Spleen (tissue), 11 donors: ENCODE data around the gene SULT1C2. TPM values are rescaled to one million over a fixed set of nuclear protein-coding genes. Genes with fewer than 3 reads are reported as not detected.

Experiments
- DNase-seq: peaks from one replicate; pipeline ENCODE4 v3.0.0-alpha.2; 2020
- H3K27ac ChIP-seq, 8 donors: fragments of 200-600 bp; sonication (generic) in 7 of 8; 1 replicate in 4 of 8; 2 replicates in 4 of 8; pipeline versions ENCODE4 v1.5.0 to v1.8.0; 2016 to 2021; ENCODE audit warnings: inconsistent platforms in 4 of 8, mild to moderate bottlenecking in 4 of 8, moderate library complexity in 1 of 8
- H3K27me3 ChIP-seq, 7 donors: fragments of 200-600 bp; sonication (generic) in 6 of 7; replicated peaks in 1 of 7; 1 replicate in 4 of 7; 2 replicates in 3 of 7; pipeline versions ENCODE4 v1.5.0 to v1.8.0; 2016 to 2021; ENCODE audit warnings: inconsistent platforms in 3 of 7, mild to moderate bottlenecking in 1 of 7
- H3K36me3 ChIP-seq, 6 donors: fragments of 200-600 bp; sonication (generic) in 5 of 6; 1 replicate in 4 of 6; 2 replicates in 2 of 6; pipeline versions ENCODE4 v1.5.0 to v1.8.0; 2016 to 2021; ENCODE audit warnings: inconsistent platforms in 2 of 6
- H3K4me1 ChIP-seq, 6 donors: fragments of 200-600 bp; sonication (generic) in 5 of 6; 1 replicate in 3 of 6; 2 replicates in 3 of 6; pipeline versions ENCODE4 v1.5.0 to v1.8.0; 2016 to 2021; ENCODE audit warnings: inconsistent platforms in 3 of 6
- H3K4me3 ChIP-seq, 8 donors: fragments of 200-600 bp; sonication (generic) in 7 of 8; 1 replicate in 4 of 8; 2 replicates in 4 of 8; pipeline versions ENCODE4 v1.5.0 to v1.8.0; 2016 to 2021; ENCODE audit warnings: inconsistent platforms in 4 of 8, mild to moderate bottlenecking in 4 of 8, moderate library complexity in 2 of 8
- H3K9me3 ChIP-seq, 8 donors: fragments of 200-600 bp; sonication (generic) in 7 of 8; 1 replicate in 4 of 8; 2 replicates in 4 of 8; pipeline versions ENCODE4 v1.5.0 to v1.8.0; 2016 to 2021; ENCODE audit warnings: inconsistent platforms in 4 of 8
- CTCF ChIP-seq, 11 experiments: fragments of 200-600 bp in 7 of 11; fragments of 450-650 bp in 4 of 11; sonication (generic) in 4 of 11; IDR thresholded peaks in 8 of 11; conservative IDR thresholded peaks in 3 of 11; 1 replicate in 7 of 11; 2 replicates in 4 of 11; pipeline versions ENCODE4 v1.4.0 to v1.8.0; 2016 to 2021; ENCODE audit warnings: antibody characterized with exemption in 11 of 11, inconsistent platforms in 4 of 11, mild to moderate bottlenecking in 1 of 11
- POLR2A ChIP-seq, 3 donors: fragments of 450-650 bp; IDR thresholded peaks; one replicate each; pipeline ENCODE4 v1.5.1; 2017; ENCODE audit warnings: antibody characterized with exemption in 3 of 3, mild to moderate bottlenecking in 1 of 3
- POLR2AphosphoS5 ChIP-seq, 3 donors: sonication (generic); formaldehyde crosslinking; IDR thresholded peaks; one replicate each; pipeline ENCODE4 v1.5.1; 2017; ENCODE audit warnings: antibody characterized with exemption in 3 of 3
- WGBS, 5 donors: extraction: QIAGEN DNeasy Blood & Tissue Kit in 3 of 5; methylation state at CpG; one replicate each; pipeline versions ENCODE4 v1.1.5 to v1.1.7; 2013 to 2018; 5-methylcytosine and 5-hydroxymethylcytosine counted together
- intact Hi-C: fragments of 100-400 bp; cut with DNase I; formaldehyde crosslinking; loops from one replicate; pipeline ENCODE4 v1.15.0; 2023; ENCODE audit warnings: low total_unique reads
- polyA plus RNA-seq, 3 donors: library from polyadenylated mRNA; stranded (reverse); fragments of 200-250 nt; gene quantifications; one replicate each; pipeline ENCODE4 v1.2.1, GENCODE V29; 2013
- total RNA-seq, 7 donors: library from RNA; depleted of rRNA in 3 of 7; stranded (reverse); fragments of >200 nt in 3 of 7; fragmentation: NEBNext Ultra II Directional in 4 of 7; extraction: Animal tissue kit (Norgen Biotek cat#: 25700) in 4 of 7; gene quantifications; one replicate each; pipeline versions ENCODE4 v1.1.0 to v1.2.1, GENCODE V29; 2016 to 2021
- donor health status: healthy with polysubstance abuse.
- donor health status: DM: no; HTN: no; CAD: no; lungs with moderate emphysema.
- donor health status: DM: no; HTN: no; CAD: no.
- donor health status: Bipolar disorder and iron deficiency.
- donor health status: healthy.
- donor health status: DM: no; HTN: no; CAD: no.
- donor health status: DM: yes; HTN: yes; CAD: no.

SULT1C2 gene
- total and polyA plus RNA-seq, 10 donors: 0.17 to 2.7 (median 0.83) TPM; not detected in 1

- no peak for DNase-seq
- no peaks in the 10 kb centered on the region for H3K9me3 ChIP-seq
- no peak overlapping the region for H3K4me3 ChIP-seq
- no peaks in the 10 kb centered on the region for H3K36me3 ChIP-seq
- intact Hi-C loops: no loop called here
- peaks cover 0 to 31% (median 0%) of the 10 kb centered on the region in 7 donors for H3K27me3 ChIP-seq
- H3K27ac ChIP-seq: no peak overlapping the region
- TF ChIP-seq POLR2A (IDR thresholded peaks at IDR 0.05) (no peak), POLR2AphosphoS5 (IDR thresholded peaks at IDR 0.05) (no peak), CTCF (IDR thresholded peaks at IDR 0.05 in 8 of 11, conservative IDR thresholded peaks at IDR 0.05 in 3 of 11) (no peak)
- H3K4me1 ChIP-seq: peaks cover 0 to 10% (median 0%) of the 10 kb centered on the region in 6 donors
- WGBS, 5 donors: 81 to 94% (median 87%) methylated on average over 6 of the region's 6 CpGs
These were observed 31.7 kb downstream of the SULT1C2 start for GRCh38 chr2:108320326-108320922.

GRCh38 chr2:108323619-108324018 is 34.9 kb downstream of the SULT1C2 start:
- Histone ChIP-seq H3K27me3 (peaks cover 0 to 24% (median 0%) of the 10 kb centered on the region in 7 donors), H3K4me3 (no peak overlapping the region), H3K4me1 (no peaks in the 10 kb centered on the region), H3K27ac (no peak overlapping the region), H3K36me3 (no peaks in the 10 kb centered on the region), H3K9me3 (peaks cover 0 to 4% (median 0%) of the 10 kb centered on the region in 8 donors)
- no peak for DNase-seq
- no peak for TF ChIP-seq CTCF (IDR thresholded peaks at IDR 0.05 in 8 of 11, conservative IDR thresholded peaks at IDR 0.05 in 3 of 11)
- TF ChIP-seq POLR2A (IDR thresholded peaks at IDR 0.05): no peak
- no peak for TF ChIP-seq POLR2AphosphoS5 (IDR thresholded peaks at IDR 0.05)
- intact Hi-C loops: no loop called here
- 85 to 94% (median 87%) methylated on average over 5 of the region's 5 CpGs for WGBS, 5 donors

GRCh38 chr2:108324531-108325255 is 36.0 kb downstream of the SULT1C2 start:
- Histone ChIP-seq H3K36me3 (no peaks in the 10 kb centered on the region), H3K4me3 (no peak overlapping the region), H3K9me3 (peaks cover 0 to 4% (median 0%) of the 10 kb centered on the region in 8 donors), H3K27me3 (peaks cover 0 to 26% (median 0%) of the 10 kb centered on the region in 7 donors), H3K27ac (no peak overlapping the region), H3K4me1 (no peaks in the 10 kb centered on the region)
- no peak for TF ChIP-seq POLR2A (IDR thresholded peaks at IDR 0.05)
- no peak for TF ChIP-seq POLR2AphosphoS5 (IDR thresholded peaks at IDR 0.05)
- DNase-seq: no peak
- intact Hi-C loops: no loop called here
- 71 to 92% (median 75%) methylated on average over 2 of the region's 2 CpGs for WGBS, 5 donors

GRCh38 chr2:108325756-108326155 is 37.1 kb downstream of the SULT1C2 start:
- Histone ChIP-seq H3K36me3 (no peaks in the 10 kb centered on the region), H3K4me1 (no peaks in the 10 kb centered on the region), H3K9me3 (peaks cover 0 to 4% (median 0%) of the 10 kb centered on the region in 8 donors), H3K27ac (no peak overlapping the region), H3K4me3 (no peak overlapping the region), H3K27me3 (peaks cover 0 to 25% (median 0%) of the 10 kb centered on the region in 7 donors)
- intact Hi-C loops: no loop called here
- TF ChIP-seq POLR2A (IDR thresholded peaks at IDR 0.05): no peak
- TF ChIP-seq CTCF (IDR thresholded peaks at IDR 0.05 in 8 of 11, conservative IDR thresholded peaks at IDR 0.05 in 3 of 11): no peak
- TF ChIP-seq POLR2AphosphoS5 (IDR thresholded peaks at IDR 0.05): no peak
- 70 to 92% (median 81%) methylated on average over 2 of the region's 2 CpGs for WGBS, 5 donors
- DNase-seq: no peak
